Activated CD4-positive, alpha-beta T cell treated with anti-CD3 and anti-CD28 coated beads, Interleukin-2, amount 10 ng/mL, durations not matched to agents 7 days and 5 days (primary cell): ENCODE data around the gene PTGFR. TPM values are rescaled to one million over a fixed set of nuclear protein-coding genes. Genes with fewer than 3 reads are reported as not detected.

Experiments used
- CTCF ChIA-PET: fragments of 350-600 bp; sonication (Branson Sonifier 250); formaldehyde crosslinking; loops from one replicate; lab custom pipeline; 2021; ENCODE audit warnings: antibody characterized with exemption; lab: Charles Lee
- POLR2A ChIA-PET: fragments of 350-600 bp; sonication (Branson Sonifier 250); formaldehyde crosslinking; loops from one replicate; lab custom pipeline; 2021; ENCODE audit warnings: antibody characterized with exemption; lab: Charles Lee
- DNase-seq: peaks from one replicate; pipeline ENCODE4 v3.0.0-alpha.2; 2020
- H3K27ac Mint-ChIP-seq: one replicate; pipeline ENCODE4 v1.8.0; 2021; ENCODE audit warnings: mild to moderate bottlenecking, moderate library complexity, mixed read lengths
- H3K27me3 Mint-ChIP-seq: one replicate; pipeline ENCODE4 v1.8.0; 2021; ENCODE audit warnings: mixed read lengths
- H3K36me3 Mint-ChIP-seq: one replicate; pipeline ENCODE4 v1.8.0; 2021; ENCODE audit warnings: low read depth, mixed read lengths
- H3K4me1 Mint-ChIP-seq: one replicate; pipeline ENCODE4 v1.8.0; 2021; ENCODE audit warnings: mixed read lengths
- H3K4me3 Mint-ChIP-seq: one replicate; pipeline ENCODE4 v1.8.0; 2021; ENCODE audit warnings: mild to moderate bottlenecking, moderate library complexity, mixed read lengths
- H3K9me3 Mint-ChIP-seq: one replicate; pipeline ENCODE4 v1.8.0; 2021; ENCODE audit warnings: mixed read lengths
- total RNA-seq, 2 experiments: library from RNA; stranded (reverse); gene quantifications; one replicate each; pipeline ENCODE4 v1.2.3, GENCODE V29; 2021

PTGFR gene
- total RNA-seq, 2 experiments from 2014 or later, result not detected

DNA sequence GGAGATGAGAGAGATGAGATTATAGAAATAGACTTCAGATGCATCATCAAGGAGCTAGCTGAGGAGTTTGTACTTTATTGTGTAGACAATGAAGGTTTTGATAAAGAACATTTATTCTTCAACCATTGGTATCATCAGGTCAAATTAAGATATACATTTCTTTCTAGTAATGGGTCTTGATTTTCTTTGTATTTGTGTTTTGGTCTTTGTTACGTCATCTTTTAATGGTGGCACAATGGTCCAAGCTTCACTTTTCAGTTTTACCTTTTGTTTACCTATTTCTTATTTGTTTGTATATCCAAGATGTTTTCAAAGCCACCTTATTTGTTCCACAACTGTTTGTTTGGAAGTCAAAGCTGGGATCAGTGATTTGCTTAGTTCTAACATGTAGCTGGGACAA is 44.5 kb downstream of the PTGFR start:
- Mint-ChIP-seq H3K9me3 (no peaks in the 10 kb centered on the region), H3K27me3 (no peaks in the 10 kb centered on the region)
- CTCF ChIA-PET, result no interaction called here

DNA sequence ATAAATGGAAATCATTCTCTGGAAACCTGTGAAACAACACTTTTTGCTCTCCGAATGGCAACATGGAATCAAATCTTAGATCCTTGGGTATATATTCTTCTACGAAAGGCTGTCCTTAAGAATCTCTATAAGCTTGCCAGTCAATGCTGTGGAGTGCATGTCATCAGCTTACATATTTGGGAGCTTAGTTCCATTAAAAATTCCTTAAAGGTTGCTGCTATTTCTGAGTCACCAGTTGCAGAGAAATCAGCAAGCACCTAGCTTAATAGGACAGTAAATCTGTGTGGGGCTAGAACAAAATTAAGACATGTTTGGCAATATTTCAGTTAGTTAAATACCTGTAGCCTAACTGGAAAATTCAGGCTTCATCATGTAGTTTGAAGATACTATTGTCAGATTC is 45.7 kb downstream of the PTGFR start:
- Mint-ChIP-seq H3K9me3 (no peaks in the 10 kb centered on the region), H3K27me3 (no peaks in the 10 kb centered on the region), H3K4me3 (no peak overlapping the region), H3K27ac (no peak overlapping the region), H3K36me3 (no peaks in the 10 kb centered on the region), H3K4me1 (no peaks in the 10 kb centered on the region)
- ChIA-PET CTCF (interaction anchor here (0.8 kb wide), 1 partner anchor 379 kb away, joined by 4 read pairs; no protein-coding TSS in a partner anchor), POLR2A (no interaction called here)
- no peak for DNase-seq

More for the DNA sequence above, 44.5 kb downstream of the PTGFR start:
- Mint-ChIP-seq H3K27ac (no peak overlapping the region), H3K36me3 (no peaks in the 10 kb centered on the region), H3K4me1 (no peaks in the 10 kb centered on the region), H3K4me3 (no peak overlapping the region)
- POLR2A ChIA-PET, result no interaction called here
- DNase-seq, result no peak

DNA sequence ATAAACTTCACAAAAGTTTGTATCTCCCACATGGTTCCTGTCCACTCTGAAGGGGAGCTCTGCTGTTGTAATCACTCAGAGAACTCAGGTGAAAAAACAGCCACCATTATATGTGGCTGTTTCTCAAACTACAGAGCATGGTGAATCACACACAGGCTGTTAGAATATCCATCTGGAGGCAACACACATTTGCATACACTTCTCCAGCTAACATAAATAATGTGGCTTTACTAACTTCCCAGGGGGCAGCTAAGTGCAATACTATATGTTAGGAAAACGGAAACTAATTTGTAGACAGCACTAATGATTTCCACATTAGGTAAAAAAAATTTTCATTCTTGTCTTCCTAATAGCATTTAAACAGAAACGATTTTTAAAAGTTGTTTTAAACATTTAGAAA is 49.3 kb downstream of the PTGFR start:
- POLR2A ChIA-PET, result no interaction called here
- H3K36me3 Mint-ChIP-seq, result no peaks in the 10 kb centered on the region
- H3K9me3 Mint-ChIP-seq, result no peaks in the 10 kb centered on the region
- H3K27ac Mint-ChIP-seq, result no peak overlapping the region
- CTCF ChIA-PET, result no interaction called here
- H3K4me1 Mint-ChIP-seq, result no peaks in the 10 kb centered on the region
- no peak overlapping the region for H3K4me3 Mint-ChIP-seq
- no peaks in the 10 kb centered on the region for H3K27me3 Mint-ChIP-seq
- no peak for DNase-seq

DNA sequence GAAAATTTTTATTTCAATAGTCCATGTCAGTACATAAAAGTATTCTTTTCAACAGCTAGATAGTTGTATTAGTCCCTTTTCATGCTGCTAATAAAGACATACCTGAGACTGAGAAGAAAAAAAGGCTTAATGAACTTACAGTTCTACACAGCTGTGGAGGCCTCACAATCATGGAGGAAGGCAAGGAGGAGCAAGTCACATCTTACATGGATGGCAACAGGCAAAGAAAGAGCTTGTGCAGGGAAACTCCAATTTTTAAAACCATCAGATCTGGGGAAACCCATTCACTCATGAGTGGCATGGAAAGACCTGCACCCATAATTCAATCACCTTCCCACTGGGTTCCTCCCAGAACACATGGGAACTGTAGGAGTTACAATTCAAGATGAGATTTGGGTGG is 50.7 kb downstream of the PTGFR start:
- no peaks in the 10 kb centered on the region for H3K9me3 Mint-ChIP-seq
- ChIA-PET CTCF (no interaction called here), POLR2A (no interaction called here)
- H3K36me3 Mint-ChIP-seq, result no peaks in the 10 kb centered on the region
- no peak overlapping the region for H3K4me3 Mint-ChIP-seq
- no peak for DNase-seq
- no peak overlapping the region for H3K27ac Mint-ChIP-seq
- no peaks in the 10 kb centered on the region for H3K27me3 Mint-ChIP-seq
- H3K4me1 Mint-ChIP-seq, result no peaks in the 10 kb centered on the region

DNA sequence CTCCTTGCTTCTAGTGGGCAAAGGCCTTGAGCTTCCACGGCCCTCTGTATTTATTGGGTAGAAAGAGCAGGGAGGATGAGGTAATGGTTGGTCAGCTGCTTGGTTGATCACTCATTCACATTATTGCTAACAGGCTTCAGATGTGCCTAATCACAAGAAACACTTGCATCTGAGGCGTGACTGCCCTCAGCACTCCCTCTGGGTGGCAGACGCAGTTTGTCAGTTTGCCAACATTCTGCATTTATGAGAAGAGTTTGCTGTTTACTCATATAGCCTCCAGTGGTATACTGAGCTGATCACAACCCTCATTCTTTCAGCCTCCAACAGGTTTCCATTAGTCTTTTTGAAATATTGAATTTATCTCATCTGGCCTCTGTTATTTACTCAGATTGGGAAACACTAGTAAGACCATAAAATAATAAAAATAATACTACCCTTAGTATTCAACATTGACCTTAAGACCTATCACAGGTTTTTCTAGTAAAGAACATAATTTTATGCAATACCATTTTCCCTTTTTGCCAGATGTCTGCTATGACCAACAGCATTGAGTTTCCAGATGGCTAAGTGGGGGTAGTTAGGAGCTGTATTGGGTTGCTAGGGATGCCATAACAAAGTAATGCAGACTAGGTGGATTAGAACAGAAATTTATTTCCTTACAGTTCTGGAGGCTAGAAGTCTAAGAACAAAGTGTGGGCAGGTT is 53.3 kb downstream of the PTGFR start:
- CTCF ChIA-PET, result no interaction called here

DNA sequence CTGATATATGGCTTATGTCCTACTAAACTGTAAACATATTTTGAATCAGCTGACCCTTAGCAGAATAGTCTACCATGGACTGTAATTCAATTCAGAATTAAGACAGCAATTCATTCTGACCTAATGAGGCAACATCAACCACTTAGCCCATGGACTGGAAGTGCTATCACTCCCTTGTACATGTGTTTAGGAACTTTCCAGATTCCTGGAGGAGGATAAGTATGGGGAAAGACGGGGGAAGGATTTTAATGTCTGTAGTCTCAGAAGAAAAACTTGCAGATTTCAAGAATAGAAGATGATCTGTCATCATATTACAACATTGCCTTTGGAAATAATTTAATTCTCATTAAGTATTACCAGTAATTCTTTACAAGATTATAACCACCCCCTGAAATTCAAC is 56.3 kb downstream of the PTGFR start:
- H3K4me1 Mint-ChIP-seq, result no peaks in the 10 kb centered on the region
- H3K36me3 Mint-ChIP-seq, result no peaks in the 10 kb centered on the region
- no peak overlapping the region for H3K27ac Mint-ChIP-seq
- H3K27me3 Mint-ChIP-seq, result peaks cover 2% of the 10 kb centered on the region
- DNase-seq, result no peak
- ChIA-PET POLR2A (no interaction called here), CTCF (no interaction called here)
- no peak overlapping the region for H3K4me3 Mint-ChIP-seq
- no peaks in the 10 kb centered on the region for H3K9me3 Mint-ChIP-seq

More for the DNA sequence above, 53.3 kb downstream of the PTGFR start:
- H3K4me1 Mint-ChIP-seq, result no peaks in the 10 kb centered on the region
- H3K27me3 Mint-ChIP-seq, result no peaks in the 10 kb centered on the region
- H3K9me3 Mint-ChIP-seq, result no peaks in the 10 kb centered on the region
- no peak overlapping the region for H3K27ac Mint-ChIP-seq
- no peak for DNase-seq
- POLR2A ChIA-PET, result no interaction called here
- H3K4me3 Mint-ChIP-seq, result no peak overlapping the region
- H3K36me3 Mint-ChIP-seq, result no peaks in the 10 kb centered on the region

DNA sequence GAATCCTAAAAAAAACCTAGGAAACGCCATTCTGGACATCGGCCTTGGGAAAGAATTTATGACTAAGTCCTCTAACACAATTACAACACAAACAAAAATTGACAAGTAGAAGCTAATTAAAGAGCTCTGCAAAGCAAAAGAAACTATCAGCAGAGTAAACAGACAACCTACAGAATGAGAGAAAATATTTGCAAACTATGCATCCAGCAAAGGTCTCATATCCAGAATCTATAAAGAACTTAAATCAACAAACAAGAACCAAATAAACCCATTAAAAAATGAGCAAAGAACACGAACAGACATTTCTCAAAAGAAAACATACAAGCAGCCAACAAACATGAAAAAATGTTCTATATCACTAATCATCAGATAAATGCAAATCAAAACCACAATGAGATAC is 58.6 kb downstream of the PTGFR start:
- DNase-seq, result no peak
- ChIA-PET POLR2A (no interaction called here), CTCF (no interaction called here)
- Mint-ChIP-seq H3K27ac (no peak overlapping the region), H3K9me3 (no peaks in the 10 kb centered on the region), H3K27me3 (peaks cover 2% of the 10 kb centered on the region), H3K4me3 (no peak overlapping the region), H3K4me1 (no peaks in the 10 kb centered on the region), H3K36me3 (no peaks in the 10 kb centered on the region)

DNA sequence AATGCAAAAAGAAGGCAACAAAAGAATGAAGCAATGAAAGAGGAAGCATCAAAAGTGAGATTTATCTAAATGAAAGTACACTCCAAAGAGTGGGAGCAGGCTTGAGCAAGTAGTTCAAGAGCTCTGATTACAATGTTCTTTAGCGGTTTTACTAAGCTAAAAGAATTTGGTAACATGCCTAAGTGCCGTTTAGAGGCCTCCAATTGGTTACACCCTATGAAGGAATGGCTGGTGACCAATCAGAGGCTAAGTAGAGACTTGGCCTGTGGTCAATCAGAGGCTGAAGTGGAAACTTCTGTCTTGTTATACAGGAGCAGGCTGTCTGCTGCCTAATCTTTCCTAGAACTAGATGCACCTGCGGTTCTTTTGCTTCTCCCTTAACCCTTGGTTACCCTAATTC is 59.1 kb downstream of the PTGFR start:
- H3K36me3 Mint-ChIP-seq, result no peaks in the 10 kb centered on the region
- DNase-seq, result no peak
- ChIA-PET POLR2A (no interaction called here), CTCF (no interaction called here)
- H3K4me3 Mint-ChIP-seq, result no peak overlapping the region
- H3K27ac Mint-ChIP-seq, result no peak overlapping the region
- H3K4me1 Mint-ChIP-seq, result no peaks in the 10 kb centered on the region
- H3K27me3 Mint-ChIP-seq, result peaks cover 2% of the 10 kb centered on the region
- H3K9me3 Mint-ChIP-seq, result no peaks in the 10 kb centered on the region

DNA sequence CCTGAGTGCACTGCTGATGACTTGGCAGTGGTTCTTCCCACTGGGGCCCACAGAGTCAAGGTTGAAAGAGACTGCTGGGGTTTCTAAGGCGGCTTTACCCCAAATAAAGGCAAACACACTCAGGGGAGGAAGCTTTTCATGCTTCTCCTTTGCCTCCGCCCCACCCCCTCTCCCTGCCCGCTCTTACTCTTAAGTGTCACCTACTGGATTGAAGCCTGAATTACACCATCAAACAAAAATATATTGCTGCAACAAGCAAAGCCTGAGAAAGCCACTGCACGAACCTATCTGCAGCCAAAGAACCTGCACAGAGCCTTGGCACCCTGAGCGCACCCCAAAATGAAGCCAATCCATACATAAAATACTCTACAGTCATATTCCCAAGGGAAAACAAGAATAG is 63.1 kb downstream of the PTGFR start:
- Mint-ChIP-seq H3K27me3 (peaks cover 11% of the 10 kb centered on the region), H3K4me3 (no peak overlapping the region), H3K27ac (no peak overlapping the region), H3K4me1 (no peaks in the 10 kb centered on the region), H3K9me3 (no peaks in the 10 kb centered on the region), H3K36me3 (no peaks in the 10 kb centered on the region)
- DNase-seq, result no peak
- POLR2A ChIA-PET, result no interaction called here
- CTCF ChIA-PET, result no interaction called here

DNA sequence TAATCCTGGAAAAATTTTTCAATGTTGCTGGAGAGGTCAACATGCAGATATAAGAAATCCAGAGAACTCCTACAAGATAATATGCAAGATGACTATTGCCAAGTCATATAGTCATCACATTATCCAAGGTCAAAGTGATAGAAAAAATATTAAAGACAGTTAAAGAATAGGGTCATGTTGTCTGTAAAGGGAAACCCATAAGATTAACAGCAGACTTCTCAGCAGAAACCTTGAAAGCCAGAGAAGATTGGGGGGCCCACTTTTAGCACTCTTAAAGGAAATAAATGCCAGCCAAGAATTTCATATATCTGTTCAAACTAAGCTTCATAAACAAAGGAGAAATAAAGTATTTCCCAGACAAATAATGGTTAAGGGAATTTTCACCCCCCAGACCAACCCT is 64.1 kb downstream of the PTGFR start:
- Mint-ChIP-seq H3K4me1 (no peaks in the 10 kb centered on the region), H3K27me3 (peaks cover 11% of the 10 kb centered on the region), H3K36me3 (no peaks in the 10 kb centered on the region), H3K27ac (no peak overlapping the region), H3K9me3 (no peaks in the 10 kb centered on the region), H3K4me3 (no peak overlapping the region)
- DNase-seq, result no peak
- ChIA-PET CTCF (no interaction called here), POLR2A (no interaction called here)

DNA sequence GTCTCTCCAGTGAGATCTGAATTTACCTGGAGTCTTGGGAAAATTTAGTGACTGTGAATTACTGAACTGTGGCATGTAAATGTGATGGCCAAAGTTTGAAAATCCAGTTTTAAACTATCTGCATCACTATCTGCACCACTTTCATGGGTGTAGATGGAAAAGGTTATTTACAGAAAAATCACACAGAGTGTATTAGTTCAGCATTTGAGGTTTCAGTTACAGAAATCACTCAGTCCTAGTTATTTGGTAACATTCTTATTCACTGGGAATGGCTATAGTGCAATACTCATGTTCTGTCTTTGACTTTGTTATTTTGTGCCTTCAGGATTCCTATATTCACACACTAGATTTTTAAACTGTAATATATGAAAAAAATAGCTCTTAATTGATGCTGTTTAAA is 68.9 kb downstream of the PTGFR start:
- H3K9me3 Mint-ChIP-seq, result peaks cover 2% of the 10 kb centered on the region
- POLR2A ChIA-PET, result no interaction called here
- no peak overlapping the region for H3K4me3 Mint-ChIP-seq
- H3K27ac Mint-ChIP-seq, result no peak overlapping the region
- DNase-seq, result no peak
- peaks cover 11% of the 10 kb centered on the region for H3K27me3 Mint-ChIP-seq
- H3K4me1 Mint-ChIP-seq, result no peaks in the 10 kb centered on the region
- H3K36me3 Mint-ChIP-seq, result no peaks in the 10 kb centered on the region
- CTCF ChIA-PET, result no interaction called here

DNA sequence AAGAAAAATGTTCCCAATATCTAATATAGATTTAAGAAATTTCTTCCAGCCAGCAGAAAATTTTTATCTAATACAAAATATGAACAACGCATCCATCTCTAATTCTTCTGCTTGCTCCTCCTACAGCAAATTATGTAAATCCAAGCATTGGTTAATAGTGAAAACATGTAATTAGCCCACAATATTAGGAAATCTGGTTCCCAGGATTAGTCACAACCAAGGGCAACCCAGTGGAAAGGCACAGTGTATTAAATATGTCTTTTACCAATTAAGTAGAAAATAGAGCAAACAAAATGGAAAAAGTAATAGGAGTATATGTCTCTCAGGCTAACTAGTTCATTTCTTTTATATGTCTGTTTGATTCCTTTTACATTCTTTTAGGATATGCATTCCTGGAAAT is 70.0 kb downstream of the PTGFR start:
- H3K27ac Mint-ChIP-seq, result no peak overlapping the region
- CTCF ChIA-PET, result no interaction called here
- H3K4me1 Mint-ChIP-seq, result no peaks in the 10 kb centered on the region
- no peaks in the 10 kb centered on the region for H3K36me3 Mint-ChIP-seq
- DNase-seq, result no peak
- H3K4me3 Mint-ChIP-seq, result no peak overlapping the region
- peaks cover 11% of the 10 kb centered on the region for H3K27me3 Mint-ChIP-seq
- peaks cover 2% of the 10 kb centered on the region for H3K9me3 Mint-ChIP-seq
- POLR2A ChIA-PET, result no interaction called here

DNA sequence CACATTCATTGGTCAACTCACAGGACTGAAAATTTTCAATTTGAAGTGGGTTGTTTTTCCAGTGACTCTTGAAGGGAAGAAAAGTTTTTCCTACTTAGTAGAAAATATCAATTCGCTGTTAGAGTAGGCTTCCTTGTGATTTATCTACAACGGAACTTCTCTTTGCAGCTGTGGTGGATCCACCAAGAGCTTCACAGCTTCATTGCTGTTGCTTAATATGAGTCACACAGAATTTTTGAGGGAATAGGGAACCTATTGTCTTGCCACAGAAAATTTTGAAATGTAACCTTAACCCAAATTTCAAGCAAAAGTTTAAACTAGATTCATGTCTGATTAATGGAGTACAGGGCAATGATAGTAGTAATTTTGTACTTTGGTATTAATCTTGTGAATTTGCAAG is 71.1 kb downstream of the PTGFR start:
- Mint-ChIP-seq H3K36me3 (no peaks in the 10 kb centered on the region), H3K27me3 (peaks cover 6% of the 10 kb centered on the region), H3K4me1 (no peaks in the 10 kb centered on the region), H3K9me3 (peaks cover 2% of the 10 kb centered on the region), H3K27ac (no peak overlapping the region), H3K4me3 (no peak overlapping the region)
- ChIA-PET CTCF (no interaction called here), POLR2A (no interaction called here)
- no peak for DNase-seq

DNA sequence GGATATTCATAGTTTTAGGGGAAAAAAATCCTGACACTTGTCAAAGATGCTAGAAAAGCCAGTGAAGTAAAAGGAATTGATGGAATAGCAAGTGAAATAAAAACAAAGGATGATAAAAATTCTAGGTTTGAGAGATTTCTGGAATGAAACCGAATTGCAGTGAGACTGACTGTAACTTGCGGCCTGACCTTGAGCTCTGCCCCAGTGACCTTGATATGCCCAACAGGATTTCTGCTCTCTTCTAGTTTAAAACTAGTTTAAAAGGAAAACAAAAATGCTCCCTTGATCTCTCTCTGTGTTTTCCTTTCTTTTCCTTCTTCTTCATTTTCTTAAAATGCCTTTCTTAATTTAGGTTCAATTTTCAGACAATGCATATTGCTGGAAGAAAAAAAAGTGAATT is 74.6 kb downstream of the PTGFR start:
- DNase-seq, result no peak
- CTCF ChIA-PET, result no interaction called here
- H3K27ac Mint-ChIP-seq, result no peak overlapping the region
- no peaks in the 10 kb centered on the region for H3K36me3 Mint-ChIP-seq
- H3K27me3 Mint-ChIP-seq, result peaks cover 2% of the 10 kb centered on the region
- no peaks in the 10 kb centered on the region for H3K4me1 Mint-ChIP-seq
- POLR2A ChIA-PET, result no interaction called here
- no peak overlapping the region for H3K4me3 Mint-ChIP-seq
- peaks cover 2% of the 10 kb centered on the region for H3K9me3 Mint-ChIP-seq
